ENCODE measurements around the gene TMC2. TPM values are rescaled to one million over a fixed set of nuclear protein-coding genes. Genes with fewer than 3 reads are reported as not detected.
"Not testable (repeated sequence)": the region's sequence is repeated elsewhere in the genome, so short reads cannot be mapped to it uniquely, and the experiment has no call there.

Gene TMC2
- polyA plus RNA-seq (2012; ENCODE audit: insufficient read depth, insufficient read length, low read depth), result not detected

GRCh38 chr20:2536560-2536986 is at the start of gene TMC2:
TSS of gene TMC2 (plus strand) at chr20:2536573. CDS start at chr20:2536622, 49 bp downstream.
- TF ChIP-seq CTCF (IDR thresholded peaks at IDR 0.05; ENCODE audit: low read depth, low read length), result no peak
- H3K4me1 ChIP-seq, result peaks cover 3% of the 10 kb centered on the region; the same call in 1 of the 2 replicates
- no peaks in the 10 kb centered on the region for H3K27me3 ChIP-seq
- DNase-seq, result no peak
- no peak within 1 kb of the TSS for H3K4me3 ChIP-seq (ENCODE audit: low read depth, low read length)
- H3K9me3 ChIP-seq, result no peaks in the 10 kb centered on the region
- no peaks in the 10 kb centered on the region for H3K36me3 ChIP-seq

- H3K4me1 ChIP-seq; H3K36me3 ChIP-seq; DNase-seq; H3K27me3 ChIP-seq; H3K4me3 ChIP-seq (ENCODE audit: low read depth, low read length); H3K9me3 ChIP-seq: not testable (repeated sequence)
These were observed 33.5 kb upstream of the TMC2 start for GRCh38 chr20:2502808-2503384.

- H3K4me1 ChIP-seq; H3K4me3 ChIP-seq (ENCODE audit: low read depth, low read length); H3K9me3 ChIP-seq; DNase-seq; H3K36me3 ChIP-seq; H3K27me3 ChIP-seq: not testable (repeated sequence)
These were observed 31.6 kb upstream of the TMC2 start for GRCh38 chr20:2504803-2505202.

- not testable (repeated sequence) for H3K4me1 ChIP-seq; H3K9me3 ChIP-seq; H3K4me3 ChIP-seq (ENCODE audit: low read depth, low read length); DNase-seq; H3K36me3 ChIP-seq; H3K27me3 ChIP-seq
These were observed 29.9 kb upstream of the TMC2 start for GRCh38 chr20:2506426-2506825.

GRCh38 chr20:2507464-2507863 is 28.9 kb upstream of the TMC2 start:
- DNase-seq, result no peak
- H3K4me3 ChIP-seq (ENCODE audit: low read depth, low read length), result no peak overlapping the region; the same call in none of the 2 replicates
- no peak for TF ChIP-seq CTCF (IDR thresholded peaks at IDR 0.05; ENCODE audit: low read depth, low read length)

GRCh38 chr20:2507875-2508630 is 28.3 kb upstream of the TMC2 start:
- no peaks in the 10 kb centered on the region for H3K9me3 ChIP-seq
- no peak for TF ChIP-seq CTCF (IDR thresholded peaks at IDR 0.05; ENCODE audit: low read depth, low read length)
- H3K27me3 ChIP-seq, result no peaks in the 10 kb centered on the region
- H3K4me3 ChIP-seq (ENCODE audit: low read depth, low read length), result peak overlapping the region; percentile 82
- H3K4me1 ChIP-seq, result no peaks in the 10 kb centered on the region
- DNase-seq, result peak; percentile 7
- no peaks in the 10 kb centered on the region for H3K36me3 ChIP-seq

More at GRCh38 chr20:2507464-2507863, 28.9 kb upstream of the TMC2 start:
- no peaks in the 10 kb centered on the region for H3K27me3 ChIP-seq
- H3K9me3 ChIP-seq, result no peaks in the 10 kb centered on the region
- H3K4me1 ChIP-seq, result no peaks in the 10 kb centered on the region
- H3K36me3 ChIP-seq, result no peaks in the 10 kb centered on the region

- DNase-seq, result peak; percentile 70
- no peaks in the 10 kb centered on the region for H3K4me1 ChIP-seq
- no peaks in the 10 kb centered on the region for H3K9me3 ChIP-seq
- no peaks in the 10 kb centered on the region for H3K27me3 ChIP-seq
- H3K36me3 ChIP-seq, result no peaks in the 10 kb centered on the region
- H3K4me3 ChIP-seq (ENCODE audit: low read depth, low read length), result peak within 1 kb of the TSS; percentile 82
- no peak for TF ChIP-seq CTCF (IDR thresholded peaks at IDR 0.05; ENCODE audit: low read depth, low read length)
These were observed 27.5 kb upstream of the TMC2 start, which contains the start of gene ZNF343 for GRCh38 chr20:2508631-2509467. TSS of gene ZNF343 (minus strand) at chr20:2508915. CDS start at chr20:2493895, 15,020 bp downstream.

All from BE2C (cell line).